GM12878 (cell line): ENCODE results near the gene LSP1. TPM values are rescaled to one million over a fixed set of nuclear protein-coding genes. Genes with fewer than 3 reads are reported as not detected.
A peak's percentile ranks its signal among the peaks of the same experiment; 100 is the strongest.

Experiments
- CHD2 ChIP-seq: IDR thresholded peaks from 2 replicates; pipeline ENCODE4 v1.6.1; 2011; ENCODE audit warnings: low read depth, low read length, improper control_type of control experiment, borderline replicate concordance
- EGR1 ChIP-seq, 2 experiments: IDR thresholded peaks; 1 replicate in 1 of 2; 2 replicates in 1 of 2; pipeline ENCODE4 v1.6.1; 2011 to 2012; ENCODE audit warnings: low read depth in 2 of 2, low read length in 2 of 2, borderline replicate concordance in 1 of 2, mild to moderate bottlenecking in 1 of 2, moderate library complexity in 1 of 2
- ETV6 ChIP-seq, 2 experiments: fragments of 450-650 bp in 1 of 2; IDR thresholded peaks in 1 of 2; conservative IDR thresholded peaks in 1 of 2; 2 replicates each; pipeline ENCODE4 v1.6.1; 2014; ENCODE audit warnings: antibody characterized with exemption in 1 of 2, borderline replicate concordance in 1 of 2, low read depth in 1 of 2, mild to moderate bottlenecking in 1 of 2, moderate library complexity in 1 of 2
- HDAC6 ChIP-seq: fragments of 200-600 bp; sonication (generic); IDR thresholded peaks from one replicate; pipeline ENCODE4 v1.8.0; 2017; ENCODE audit warnings: antibody characterized with exemption; ENCODE audit not compliant: unreplicated experiment
- POLR2A ChIP-seq: IDR thresholded peaks from 2 replicates; pipeline ENCODE4 v1.6.1; 2011; ENCODE audit warnings: low read depth, mild to moderate bottlenecking, low read length
- POLR2AphosphoS5 ChIP-seq: IDR thresholded peaks from 2 replicates; pipeline ENCODE4 v1.6.1; 2011; ENCODE audit warnings: mild to moderate bottlenecking, low read length, inconsistent platforms
- RAD21 ChIP-seq: IDR thresholded peaks from 2 replicates; pipeline ENCODE4 v1.6.1; 2011; ENCODE audit warnings: mild to moderate bottlenecking, low read depth, low read length, moderate library complexity; ENCODE audit not compliant: insufficient read depth
- RAD51 ChIP-seq: fragments of 450-650 bp; IDR thresholded peaks from 2 replicates; pipeline ENCODE4 v1.6.1; 2016; ENCODE audit warnings: moderate library complexity, mild to moderate bottlenecking, inconsistent platforms
- RCOR1 ChIP-seq: conservative IDR thresholded peaks from 2 replicates; pipeline ENCODE4 v1.6.1; 2012; ENCODE audit warnings: low read depth, low read length, improper control_type of control experiment
- TARDBP ChIP-seq: IDR thresholded peaks from 2 replicates; pipeline ENCODE4 v1.6.1; 2016; ENCODE audit warnings: borderline replicate concordance
- TCF3 ChIP-seq: IDR thresholded peaks from 2 replicates; pipeline ENCODE4 v1.6.1; 2012; ENCODE audit warnings: low read depth, mild to moderate bottlenecking, low read length, borderline replicate concordance; ENCODE audit not compliant: insufficient read depth
- TCF7 ChIP-seq: IDR thresholded peaks from 2 replicates; pipeline ENCODE4 v1.6.1; 2014; ENCODE audit warnings: antibody characterized with exemption, borderline replicate concordance
- ZSCAN29 ChIP-seq: fragments of 450-650 bp; IDR thresholded peaks from 2 replicates; pipeline ENCODE4 v1.6.1; 2017; ENCODE audit warnings: mild to moderate bottlenecking, moderate library complexity
- polyA plus RNA-seq, 11 experiments: library from polyadenylated mRNA; depleted of rRNA in 4 of 11; unstranded in 6 of 11; stranded (reverse) in 5 of 11; fragments of >200 nt; fragmentation: Nextera tagmentation in 4 of 11; fragmentation: Illumina TruSeq in 1 of 11; extraction: Ambion mirVana in 4 of 11; extraction: Trizol in 1 of 11; gene quantifications; 1 replicate in 1 of 11; 2 replicates in 10 of 11; pipeline versions ENCODE4 v1.2.1 to v1.2.3, GENCODE V29; 2011 to 2016; ENCODE audit warnings: inconsistent platforms in 2 of 11, missing spikeins in 2 of 11, low read depth in 1 of 11
- total RNA-seq, 4 experiments: library from RNA; depleted of rRNA in 3 of 4; stranded (reverse); fragments of >200 nt in 3 of 4; fragmentation: Illumina TruSeq in 1 of 4; extraction: Trizol in 1 of 4; gene quantifications; 2 replicates each; pipeline versions ENCODE4 v1.2.1 to v1.2.3, GENCODE V29; 2013 to 2021
- TF ChIP-seq, protein P1 (sequence below): fragments of 450-650 bp; IDR thresholded peaks from 2 replicates; pipeline ENCODE4 v1.6.1; 2017; ENCODE audit warnings: mild to moderate bottlenecking
- TF ChIP-seq, protein P2 (sequence below): fragments of 450-650 bp; IDR thresholded peaks from 2 replicates; pipeline ENCODE4 v1.6.1; 2018; ENCODE audit warnings: mild to moderate bottlenecking, low read depth, moderate library complexity; ENCODE audit not compliant: partially characterized antibody
- TF ChIP-seq, protein P3 (sequence below): IDR thresholded peaks from 2 replicates; pipeline ENCODE4 v1.6.1; 2011; ENCODE audit warnings: low read depth, mild to moderate bottlenecking, low read length, moderate library complexity, borderline replicate concordance; ENCODE audit errors: extremely low read depth
- TF ChIP-seq, protein P4 (sequence below): fragments of 450-650 bp; IDR thresholded peaks from 2 replicates; pipeline ENCODE4 v1.6.1; 2017; ENCODE audit warnings: mild to moderate bottlenecking, moderate library complexity
- TF ChIP-seq, protein P5 (sequence below): fragments of 450-650 bp; IDR thresholded peaks from 2 replicates; pipeline ENCODE4 v1.6.1; 2014; ENCODE audit warnings: mild to moderate bottlenecking

Gene LSP1
- total and polyA plus RNA-seq, 10 of the 15 experiments (the other 5 are each of a cell fraction or from before 2014, with no cell fraction given): 19.2 to 488 (median 369) TPM

DNA sequence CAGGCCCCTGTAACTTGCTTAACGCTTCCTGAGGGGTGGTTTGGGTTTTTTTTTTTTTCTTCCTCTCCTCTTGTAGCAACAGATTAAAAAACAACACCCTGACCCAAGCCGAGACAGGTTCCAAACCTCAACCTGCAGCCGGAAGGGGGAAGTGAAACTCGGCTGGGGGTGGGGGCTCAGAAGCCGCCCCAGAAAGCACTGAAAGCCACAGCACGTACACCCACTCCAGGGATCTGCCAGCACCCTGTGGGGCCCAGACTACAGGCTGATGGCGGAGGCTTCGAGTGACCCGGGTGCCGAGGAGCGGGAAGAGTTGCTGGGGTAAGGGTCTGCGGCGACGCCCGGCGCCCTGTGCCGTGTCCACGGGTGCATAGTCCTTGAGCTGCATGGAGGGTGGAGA is at the start of gene LSP1 (continued):
- TF ChIP-seq, protein P1, sequence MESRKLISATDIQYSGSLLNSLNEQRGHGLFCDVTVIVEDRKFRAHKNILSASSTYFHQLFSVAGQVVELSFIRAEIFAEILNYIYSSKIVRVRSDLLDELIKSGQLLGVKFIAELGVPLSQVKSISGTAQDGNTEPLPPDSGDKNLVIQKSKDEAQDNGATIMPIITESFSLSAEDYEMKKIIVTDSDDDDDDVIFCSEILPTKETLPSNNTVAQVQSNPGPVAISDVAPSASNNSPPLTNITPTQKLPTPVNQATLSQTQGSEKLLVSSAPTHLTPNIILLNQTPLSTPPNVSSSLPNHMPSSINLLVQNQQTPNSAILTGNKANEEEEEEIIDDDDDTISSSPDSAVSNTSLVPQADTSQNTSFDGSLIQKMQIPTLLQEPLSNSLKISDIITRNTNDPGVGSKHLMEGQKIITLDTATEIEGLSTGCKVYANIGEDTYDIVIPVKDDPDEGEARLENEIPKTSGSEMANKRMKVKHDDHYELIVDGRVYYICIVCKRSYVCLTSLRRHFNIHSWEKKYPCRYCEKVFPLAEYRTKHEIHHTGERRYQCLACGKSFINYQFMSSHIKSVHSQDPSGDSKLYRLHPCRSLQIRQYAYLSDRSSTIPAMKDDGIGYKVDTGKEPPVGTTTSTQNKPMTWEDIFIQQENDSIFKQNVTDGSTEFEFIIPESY: no peak
- TF ChIP-seq RCOR1: peak; percentile 90; the same call in 1 of the 2 replicates
- 0 out of 2 replicates have a peak, but pooled peaks have one; percentile 6 for TF ChIP-seq RAD51
- peak; percentile 89 for TF ChIP-seq POLR2A
- TF ChIP-seq EGR1 (IDR thresholded peaks at IDR 0.05; ENCODE audit: borderline replicate concordance in 1 of 2, low read depth in 2 of 2, low read length in 2 of 2): peak in 1 of 2 experiments; percentile 97; a peak in 2 of 3 replicates
- TF ChIP-seq CHD2: peak; percentile 92
- TF ChIP-seq POLR2AphosphoS5: peak; percentile 94
- TF ChIP-seq, protein P2, sequence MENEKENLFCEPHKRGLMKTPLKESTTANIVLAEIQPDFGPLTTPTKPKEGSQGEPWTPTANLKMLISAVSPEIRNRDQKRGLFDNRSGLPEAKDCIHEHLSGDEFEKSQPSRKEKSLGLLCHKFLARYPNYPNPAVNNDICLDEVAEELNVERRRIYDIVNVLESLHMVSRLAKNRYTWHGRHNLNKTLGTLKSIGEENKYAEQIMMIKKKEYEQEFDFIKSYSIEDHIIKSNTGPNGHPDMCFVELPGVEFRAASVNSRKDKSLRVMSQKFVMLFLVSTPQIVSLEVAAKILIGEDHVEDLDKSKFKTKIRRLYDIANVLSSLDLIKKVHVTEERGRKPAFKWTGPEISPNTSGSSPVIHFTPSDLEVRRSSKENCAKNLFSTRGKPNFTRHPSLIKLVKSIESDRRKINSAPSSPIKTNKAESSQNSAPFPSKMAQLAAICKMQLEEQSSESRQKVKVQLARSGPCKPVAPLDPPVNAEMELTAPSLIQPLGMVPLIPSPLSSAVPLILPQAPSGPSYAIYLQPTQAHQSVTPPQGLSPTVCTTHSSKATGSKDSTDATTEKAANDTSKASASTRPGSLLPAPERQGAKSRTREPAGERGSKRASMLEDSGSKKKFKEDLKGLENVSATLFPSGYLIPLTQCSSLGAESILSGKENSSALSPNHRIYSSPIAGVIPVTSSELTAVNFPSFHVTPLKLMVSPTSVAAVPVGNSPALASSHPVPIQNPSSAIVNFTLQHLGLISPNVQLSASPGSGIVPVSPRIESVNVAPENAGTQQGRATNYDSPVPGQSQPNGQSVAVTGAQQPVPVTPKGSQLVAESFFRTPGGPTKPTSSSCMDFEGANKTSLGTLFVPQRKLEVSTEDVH: peak; percentile 73
- no peak for TF ChIP-seq HDAC6
- TF ChIP-seq TCF3: peak; percentile 95
- TF ChIP-seq, protein P3, sequence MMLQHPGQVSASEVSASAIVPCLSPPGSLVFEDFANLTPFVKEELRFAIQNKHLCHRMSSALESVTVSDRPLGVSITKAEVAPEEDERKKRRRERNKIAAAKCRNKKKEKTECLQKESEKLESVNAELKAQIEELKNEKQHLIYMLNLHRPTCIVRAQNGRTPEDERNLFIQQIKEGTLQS: no peak
- 0 out of 2 replicates have a peak, but pooled peaks have one; percentile 31 for TF ChIP-seq TARDBP
- TF ChIP-seq RAD21: peak; percentile 43; the same call in 1 of the 2 replicates
- TF ChIP-seq ETV6 (conservative IDR thresholded peaks at IDR 0.05 in 1 of 2, IDR thresholded peaks at IDR 0.05 in 1 of 2; ENCODE audit: borderline replicate concordance in 1 of 2, low read depth in 1 of 2): peak in 1 of 2 experiments; percentile 97; a peak in 2 of 4 replicates
- 0 out of 2 replicates have a peak, but pooled peaks have one; percentile 36 for TF ChIP-seq ZSCAN29
- no peak for TF ChIP-seq TCF7
- TF ChIP-seq, protein P4, sequence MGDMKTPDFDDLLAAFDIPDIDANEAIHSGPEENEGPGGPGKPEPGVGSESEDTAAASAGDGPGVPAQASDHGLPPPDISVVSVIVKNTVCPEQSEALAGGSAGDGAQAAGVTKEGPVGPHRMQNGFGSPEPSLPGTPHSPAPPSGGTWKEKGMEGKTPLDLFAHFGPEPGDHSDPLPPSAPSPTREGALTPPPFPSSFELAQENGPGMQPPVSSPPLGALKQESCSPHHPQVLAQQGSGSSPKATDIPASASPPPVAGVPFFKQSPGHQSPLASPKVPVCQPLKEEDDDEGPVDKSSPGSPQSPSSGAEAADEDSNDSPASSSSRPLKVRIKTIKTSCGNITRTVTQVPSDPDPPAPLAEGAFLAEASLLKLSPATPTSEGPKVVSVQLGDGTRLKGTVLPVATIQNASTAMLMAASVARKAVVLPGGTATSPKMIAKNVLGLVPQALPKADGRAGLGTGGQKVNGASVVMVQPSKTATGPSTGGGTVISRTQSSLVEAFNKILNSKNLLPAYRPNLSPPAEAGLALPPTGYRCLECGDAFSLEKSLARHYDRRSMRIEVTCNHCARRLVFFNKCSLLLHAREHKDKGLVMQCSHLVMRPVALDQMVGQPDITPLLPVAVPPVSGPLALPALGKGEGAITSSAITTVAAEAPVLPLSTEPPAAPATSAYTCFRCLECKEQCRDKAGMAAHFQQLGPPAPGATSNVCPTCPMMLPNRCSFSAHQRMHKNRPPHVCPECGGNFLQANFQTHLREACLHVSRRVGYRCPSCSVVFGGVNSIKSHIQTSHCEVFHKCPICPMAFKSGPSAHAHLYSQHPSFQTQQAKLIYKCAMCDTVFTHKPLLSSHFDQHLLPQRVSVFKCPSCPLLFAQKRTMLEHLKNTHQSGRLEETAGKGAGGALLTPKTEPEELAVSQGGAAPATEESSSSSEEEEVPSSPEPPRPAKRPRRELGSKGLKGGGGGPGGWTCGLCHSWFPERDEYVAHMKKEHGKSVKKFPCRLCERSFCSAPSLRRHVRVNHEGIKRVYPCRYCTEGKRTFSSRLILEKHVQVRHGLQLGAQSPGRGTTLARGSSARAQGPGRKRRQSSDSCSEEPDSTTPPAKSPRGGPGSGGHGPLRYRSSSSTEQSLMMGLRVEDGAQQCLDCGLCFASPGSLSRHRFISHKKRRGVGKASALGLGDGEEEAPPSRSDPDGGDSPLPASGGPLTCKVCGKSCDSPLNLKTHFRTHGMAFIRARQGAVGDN: no peak; the same call in 1 of the 2 replicates
- TF ChIP-seq, protein P5, sequence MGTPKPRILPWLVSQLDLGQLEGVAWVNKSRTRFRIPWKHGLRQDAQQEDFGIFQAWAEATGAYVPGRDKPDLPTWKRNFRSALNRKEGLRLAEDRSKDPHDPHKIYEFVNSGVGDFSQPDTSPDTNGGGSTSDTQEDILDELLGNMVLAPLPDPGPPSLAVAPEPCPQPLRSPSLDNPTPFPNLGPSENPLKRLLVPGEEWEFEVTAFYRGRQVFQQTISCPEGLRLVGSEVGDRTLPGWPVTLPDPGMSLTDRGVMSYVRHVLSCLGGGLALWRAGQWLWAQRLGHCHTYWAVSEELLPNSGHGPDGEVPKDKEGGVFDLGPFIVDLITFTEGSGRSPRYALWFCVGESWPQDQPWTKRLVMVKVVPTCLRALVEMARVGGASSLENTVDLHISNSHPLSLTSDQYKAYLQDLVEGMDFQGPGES: no peak
